Esophagus squamous epithelium (tissue), 4 donors: ENCODE data around the gene SLC16A12.

ENCODE experiments used
- POLR2A ChIP-seq, 4 donors: fragments of 450-650 bp; IDR thresholded peaks; one replicate each; pipeline ENCODE4 v1.6.1; 2017; ENCODE audit warnings: antibody characterized with exemption in 4 of 4, mild to moderate bottlenecking in 4 of 4, moderate library complexity in 3 of 4
- TF ChIP-seq, protein P1 (sequence below), 6 experiments: fragments of 450-650 bp in 4 of 6; fragments of 200-600 bp in 2 of 6; sonication (generic) in 2 of 6; IDR thresholded peaks; one replicate each; pipeline ENCODE4 v1.5.1; 2016 to 2019; ENCODE audit warnings: antibody characterized with exemption in 6 of 6, mild to moderate bottlenecking in 4 of 6, moderate library complexity in 4 of 6

DNA sequence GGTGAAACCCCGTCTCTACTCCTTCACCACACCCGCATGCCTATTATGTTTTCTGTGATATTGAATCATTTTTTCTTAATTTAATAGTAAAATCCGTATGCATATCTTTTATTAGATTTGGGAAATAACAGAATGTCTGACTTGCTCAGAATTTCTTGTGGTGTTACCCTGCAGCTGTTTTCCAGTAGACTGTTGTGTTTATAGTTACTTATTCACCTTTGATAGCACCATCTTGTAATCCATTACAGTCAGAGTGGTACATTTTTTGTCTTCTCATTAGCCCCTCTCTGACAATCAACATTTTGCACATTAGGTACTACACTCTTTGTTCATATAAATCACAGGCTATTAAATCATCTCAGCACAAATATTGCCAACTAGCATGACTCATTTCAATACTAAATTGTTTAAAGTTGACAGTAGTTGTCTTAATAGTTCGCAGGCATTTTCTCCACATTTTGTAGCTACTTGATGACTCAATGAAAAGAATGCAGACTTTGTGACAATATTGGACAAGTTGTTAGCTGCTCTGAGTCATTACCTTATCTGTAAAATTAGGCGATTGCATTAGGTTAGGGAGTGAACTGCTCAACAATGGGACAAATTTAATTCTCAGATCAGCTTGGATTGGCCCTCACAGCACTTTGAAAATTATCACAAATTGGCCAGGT is 17.8 kb upstream of the SLC16A12 start:
- TF ChIP-seq, protein P1, sequence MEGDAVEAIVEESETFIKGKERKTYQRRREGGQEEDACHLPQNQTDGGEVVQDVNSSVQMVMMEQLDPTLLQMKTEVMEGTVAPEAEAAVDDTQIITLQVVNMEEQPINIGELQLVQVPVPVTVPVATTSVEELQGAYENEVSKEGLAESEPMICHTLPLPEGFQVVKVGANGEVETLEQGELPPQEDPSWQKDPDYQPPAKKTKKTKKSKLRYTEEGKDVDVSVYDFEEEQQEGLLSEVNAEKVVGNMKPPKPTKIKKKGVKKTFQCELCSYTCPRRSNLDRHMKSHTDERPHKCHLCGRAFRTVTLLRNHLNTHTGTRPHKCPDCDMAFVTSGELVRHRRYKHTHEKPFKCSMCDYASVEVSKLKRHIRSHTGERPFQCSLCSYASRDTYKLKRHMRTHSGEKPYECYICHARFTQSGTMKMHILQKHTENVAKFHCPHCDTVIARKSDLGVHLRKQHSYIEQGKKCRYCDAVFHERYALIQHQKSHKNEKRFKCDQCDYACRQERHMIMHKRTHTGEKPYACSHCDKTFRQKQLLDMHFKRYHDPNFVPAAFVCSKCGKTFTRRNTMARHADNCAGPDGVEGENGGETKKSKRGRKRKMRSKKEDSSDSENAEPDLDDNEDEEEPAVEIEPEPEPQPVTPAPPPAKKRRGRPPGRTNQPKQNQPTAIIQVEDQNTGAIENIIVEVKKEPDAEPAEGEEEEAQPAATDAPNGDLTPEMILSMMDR (IDR thresholded peaks at IDR 0.05) = no peak
- TF ChIP-seq POLR2A (IDR thresholded peaks at IDR 0.05) = no peak
